Keratinocyte (primary cell): ENCODE measurements around the gene GLTP. TPM values are rescaled to one million over a fixed set of nuclear protein-coding genes. Genes with fewer than 3 reads are reported as not detected.

Source experiments
- DNase-seq: peaks from one replicate; pipeline ENCODE4 v3.0.0-alpha.2; 2011; ENCODE audit warnings: low read depth, missing footprints, low spot score
- FAIRE-seq: peaks from 2 replicates; lab custom pipeline; 2011; peaks lifted over from hg19 to GRCh38; lab: Jason Lieb, UNC
- H2AFZ ChIP-seq: 2 replicates; pipeline ENCODE4 v1.6.0; 2012; ENCODE audit warnings: low read length, control low read depth, inconsistent platforms; ENCODE audit not compliant: control insufficient read depth
- H3K27ac ChIP-seq: 2 replicates; pipeline ENCODE4 v1.5.1; 2011; ENCODE audit warnings: low read length; ENCODE audit not compliant: control insufficient read depth, insufficient read depth
- H3K27me3 ChIP-seq: 3 replicates; pipeline ENCODE4 v1.6.0; 2011; ENCODE audit warnings: low read length; ENCODE audit not compliant: control insufficient read depth, insufficient read depth; ENCODE audit errors: extremely low read depth
- H3K36me3 ChIP-seq, 2 experiments: 2 replicates in 1 of 2; 3 replicates in 1 of 2; pipeline ENCODE4 v1.5.1; 2011; ENCODE audit warnings: low read length in 2 of 2, mild to moderate bottlenecking in 1 of 2; ENCODE audit not compliant: control insufficient read depth in 2 of 2, insufficient read depth in 2 of 2; ENCODE audit errors: extremely low read depth in 1 of 2
- H3K4me1 ChIP-seq: 3 replicates; pipeline ENCODE4 v1.5.1; 2011; ENCODE audit warnings: low read length; ENCODE audit not compliant: control insufficient read depth, insufficient read depth; ENCODE audit errors: extremely low read depth
- H3K4me2 ChIP-seq: 3 replicates; pipeline ENCODE4 v1.6.0; 2011; ENCODE audit warnings: low read depth, low read length; ENCODE audit not compliant: control insufficient read depth, insufficient read depth; ENCODE audit errors: extremely low read depth
- H3K4me3 ChIP-seq, 3 experiments: fragments of 200-600 bp in 1 of 3; sonication (generic) in 1 of 3; 2 replicates in 2 of 3; 3 replicates in 1 of 3; pipeline ENCODE4 v1.5.1; 2011 to 2016; ENCODE audit warnings: low read length in 3 of 3, mild to moderate bottlenecking in 3 of 3, control low read depth in 2 of 3, inconsistent platforms in 1 of 3, low read depth in 1 of 3, mixed read lengths in 1 of 3, mixed run types in 1 of 3, moderate library complexity in 1 of 3; ENCODE audit not compliant: control insufficient read depth in 2 of 3, insufficient read depth in 2 of 3; ENCODE audit errors: extremely low read depth in 1 of 3
- H3K79me2 ChIP-seq: 2 replicates; pipeline ENCODE4 v1.6.0; 2012; ENCODE audit warnings: low read length; ENCODE audit not compliant: control insufficient read depth, insufficient read depth
- H3K9ac ChIP-seq: 3 replicates; pipeline ENCODE4 v1.6.0; 2011; ENCODE audit warnings: low read length; ENCODE audit not compliant: control insufficient read depth, insufficient read depth; ENCODE audit errors: extremely low read depth
- H3K9me1 ChIP-seq: 3 replicates; pipeline ENCODE4 v1.6.0; 2011; ENCODE audit warnings: low read length; ENCODE audit not compliant: control insufficient read depth, insufficient read depth; ENCODE audit errors: extremely low read depth
- H3K9me3 ChIP-seq: 2 replicates; pipeline ENCODE4 v1.5.1; 2012; ENCODE audit warnings: low read depth, low read length; ENCODE audit not compliant: control insufficient read depth
- H4K20me1 ChIP-seq: 3 replicates; pipeline ENCODE4 v1.6.0; 2011; ENCODE audit warnings: low read length; ENCODE audit not compliant: control insufficient read depth, insufficient read depth; ENCODE audit errors: extremely low read depth
- EZH2 ChIP-seq: IDR thresholded peaks from one replicate; pipeline ENCODE4 v1.6.1; 2012; ENCODE audit warnings: inconsistent platforms, mild to moderate bottlenecking, low read length, moderate library complexity
- dilution Hi-C: fragments of 300-500 bp; cut with MboI; formaldehyde crosslinking; loops from one replicate; pipeline ENCODE4 v1.7.0; 2020; ENCODE audit warnings: low sequenced_read_pairs; ENCODE audit not compliant: extremely low pct_ligation_motif_present
- polyA plus RNA-seq, 5 experiments: library from polyadenylated mRNA; depleted of rRNA in 3 of 5; stranded (reverse) in 3 of 5; stranded (forward) in 1 of 5; unstranded in 1 of 5; fragments of >200 nt; gene quantifications; 1 replicate in 1 of 5; 2 replicates in 3 of 5; 3 replicates in 1 of 5; pipeline versions ENCODE4 v1.2.1 to v1.2.3, GENCODE V29; 2011 to 2012; ENCODE audit warnings: missing spikeins in 2 of 5, low read depth in 1 of 5, low replicate concordance in 1 of 5
- TF ChIP-seq, protein P1 (sequence below), 3 experiments: IDR thresholded peaks in 1 of 3; conservative IDR thresholded peaks in 1 of 3; optimal IDR thresholded peaks in 1 of 3; 2 replicates in 2 of 3; 3 replicates in 1 of 3; pipeline versions ENCODE3 to v1.5.1; 2011; ENCODE audit warnings: low read length in 3 of 3, mild to moderate bottlenecking in 3 of 3, moderate library complexity in 2 of 3, control low read depth in 1 of 3, inconsistent platforms in 1 of 3; ENCODE audit not compliant: insufficient read depth in 2 of 3; ENCODE audit errors: extremely low read depth in 1 of 3

The GLTP gene
- polyA plus RNA-seq, 1 donor (not counting 4 experiments of a cell fraction or from before 2014, with no cell fraction given) = 54.6 TPM

DNA sequence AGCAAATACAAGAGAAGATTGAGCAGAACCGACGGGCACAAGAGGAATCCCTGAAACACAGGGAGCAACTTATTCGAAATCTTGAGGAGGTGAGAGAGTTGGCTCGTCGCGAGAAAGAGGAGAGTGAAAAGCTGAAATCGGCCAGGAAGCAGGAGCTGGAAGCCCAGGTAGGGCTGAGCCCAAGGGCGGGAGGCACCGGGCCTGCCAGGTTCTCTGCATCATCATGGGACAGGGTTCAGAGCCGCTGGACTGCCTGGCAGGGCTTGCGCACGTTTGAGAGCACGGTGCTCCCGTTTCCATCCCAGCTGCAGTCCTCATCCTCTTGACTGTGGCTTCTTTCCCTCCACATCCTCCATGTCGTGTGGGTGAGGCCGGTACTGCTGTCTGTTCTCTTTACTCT lies 34.1 kb upstream of the GLTP start:
- dilution Hi-C loops = no loop called here

DNA sequence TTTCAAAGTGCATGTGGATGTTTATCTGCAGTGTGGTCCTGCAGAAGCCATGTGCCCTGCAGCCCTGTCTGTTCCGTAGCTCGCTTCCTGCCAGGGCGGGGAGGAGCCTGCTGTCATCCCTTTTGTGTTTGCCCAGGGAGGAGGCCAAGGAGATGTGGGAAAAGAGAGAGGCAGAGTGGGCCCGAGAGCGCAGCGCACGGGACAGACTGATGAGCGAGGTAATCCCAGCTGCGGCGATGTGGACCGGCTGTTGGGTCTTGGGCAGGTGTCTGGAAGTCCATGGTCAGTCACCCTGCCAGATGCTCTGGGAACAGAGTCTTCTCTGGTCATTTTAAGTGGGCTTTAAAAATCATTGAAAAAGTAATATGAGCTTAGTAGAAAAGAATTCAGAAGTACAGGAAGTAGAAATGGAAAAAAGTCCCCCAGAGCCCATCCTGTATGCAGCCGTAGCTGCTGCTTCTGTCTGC lies 32.5 kb upstream of the GLTP start:
- no peaks in the 10 kb centered on the region for H4K20me1 ChIP-seq
- no peaks in the 10 kb centered on the region for H3K9me3 ChIP-seq
- dilution Hi-C loops = no loop called here
- no peak overlapping the region for H3K4me2 ChIP-seq
- H3K36me3 ChIP-seq = peaks cover 30 to 35% of the 10 kb centered on the region in 2 experiments
- no peak overlapping the region for H3K4me3 ChIP-seq
- no peaks in the 10 kb centered on the region for H3K9me1 ChIP-seq
- no peak overlapping the region for H3K9ac ChIP-seq
- no peaks in the 10 kb centered on the region for H3K79me2 ChIP-seq
- H3K27me3 ChIP-seq = no peaks in the 10 kb centered on the region
- DNase-seq (no peak), FAIRE-seq (no peak)
- peaks cover 4% of the 10 kb centered on the region for H3K4me1 ChIP-seq
- H2AFZ ChIP-seq = no peak overlapping the region
- H3K27ac ChIP-seq = no peak overlapping the region
- TF ChIP-seq, protein P1, sequence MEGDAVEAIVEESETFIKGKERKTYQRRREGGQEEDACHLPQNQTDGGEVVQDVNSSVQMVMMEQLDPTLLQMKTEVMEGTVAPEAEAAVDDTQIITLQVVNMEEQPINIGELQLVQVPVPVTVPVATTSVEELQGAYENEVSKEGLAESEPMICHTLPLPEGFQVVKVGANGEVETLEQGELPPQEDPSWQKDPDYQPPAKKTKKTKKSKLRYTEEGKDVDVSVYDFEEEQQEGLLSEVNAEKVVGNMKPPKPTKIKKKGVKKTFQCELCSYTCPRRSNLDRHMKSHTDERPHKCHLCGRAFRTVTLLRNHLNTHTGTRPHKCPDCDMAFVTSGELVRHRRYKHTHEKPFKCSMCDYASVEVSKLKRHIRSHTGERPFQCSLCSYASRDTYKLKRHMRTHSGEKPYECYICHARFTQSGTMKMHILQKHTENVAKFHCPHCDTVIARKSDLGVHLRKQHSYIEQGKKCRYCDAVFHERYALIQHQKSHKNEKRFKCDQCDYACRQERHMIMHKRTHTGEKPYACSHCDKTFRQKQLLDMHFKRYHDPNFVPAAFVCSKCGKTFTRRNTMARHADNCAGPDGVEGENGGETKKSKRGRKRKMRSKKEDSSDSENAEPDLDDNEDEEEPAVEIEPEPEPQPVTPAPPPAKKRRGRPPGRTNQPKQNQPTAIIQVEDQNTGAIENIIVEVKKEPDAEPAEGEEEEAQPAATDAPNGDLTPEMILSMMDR (optimal IDR thresholded peaks at IDR 0.05 in 1 of 3, IDR thresholded peaks at IDR 0.05 in 1 of 3, conservative IDR thresholded peaks at IDR 0.05 in 1 of 3; ENCODE audit: extremely low read depth in 1 of 3, insufficient read depth in 2 of 3, low read length in 3 of 3) = no peak
- no peak for TF ChIP-seq EZH2

More for the DNA sequence above, 34.1 kb upstream of the GLTP start:
- H2AFZ ChIP-seq = no peak overlapping the region
- no peak for DNase-seq
- H4K20me1 ChIP-seq = no peaks in the 10 kb centered on the region
- H3K9me1 ChIP-seq = no peaks in the 10 kb centered on the region
- peaks cover 4% of the 10 kb centered on the region for H3K4me1 ChIP-seq
- no peaks in the 10 kb centered on the region for H3K27me3 ChIP-seq
- H3K36me3 ChIP-seq = peaks cover 26 to 30% of the 10 kb centered on the region in 2 experiments
- FAIRE-seq = no peak
- TF ChIP-seq, protein P1 (optimal IDR thresholded peaks at IDR 0.05 in 1 of 3, IDR thresholded peaks at IDR 0.05 in 1 of 3, conservative IDR thresholded peaks at IDR 0.05 in 1 of 3; ENCODE audit: extremely low read depth in 1 of 3, insufficient read depth in 2 of 3, low read length in 3 of 3) = no peak
- TF ChIP-seq EZH2 = no peak
- no peak overlapping the region for H3K9ac ChIP-seq
- H3K9me3 ChIP-seq = no peaks in the 10 kb centered on the region
- H3K27ac ChIP-seq = no peak overlapping the region
- no peaks in the 10 kb centered on the region for H3K79me2 ChIP-seq
- no peak overlapping the region for H3K4me2 ChIP-seq
- H3K4me3 ChIP-seq = no peak overlapping the region
